ENCODE measurements around the gene QRICH1. TPM values are rescaled to one million over a fixed set of nuclear protein-coding genes. Genes with fewer than 3 reads are reported as not detected.
A peak's percentile ranks its signal among the peaks of the same experiment; 100 is the strongest.

QRICH1 gene
- total RNA-seq, 1 donor from 2014 or later: 77.5 TPM

GRCh38 chr3:49133226-49133951 lies 39.5 kb upstream of the QRICH1 start:
- no peak for DNase-seq (ENCODE audit: low spot score)
- peak overlapping the region; percentile 91 for H3K27ac Mint-ChIP-seq (ENCODE audit: unreplicated experiment)
- H3K4me3 Mint-ChIP-seq (ENCODE audit: unreplicated experiment): peak overlapping the region; percentile 92
- no peaks in the 10 kb centered on the region for H3K9me3 Mint-ChIP-seq (ENCODE audit: low read depth)
- peaks cover 12% of the 10 kb centered on the region for H3K36me3 Mint-ChIP-seq (ENCODE audit: low read depth)
- H3K4me1 Mint-ChIP-seq (ENCODE audit: low read depth): peaks cover 32% of the 10 kb centered on the region
- H3K27me3 Mint-ChIP-seq (ENCODE audit: low read depth): peaks cover 2% of the 10 kb centered on the region
- peak; percentile 5 for TF ChIP-seq CTCF (IDR thresholded peaks at IDR 0.05)

- Mint-ChIP-seq H3K4me1 (ENCODE audit: low read depth) (peaks cover 32% of the 10 kb centered on the region), H3K27ac (ENCODE audit: unreplicated experiment) (peak within 1 kb of the TSS; percentile 91), H3K27me3 (ENCODE audit: low read depth) (peaks cover 2% of the 10 kb centered on the region), H3K9me3 (ENCODE audit: low read depth) (no peaks in the 10 kb centered on the region), H3K36me3 (ENCODE audit: low read depth) (peaks cover 16% of the 10 kb centered on the region), H3K4me3 (ENCODE audit: unreplicated experiment) (peak within 1 kb of the TSS; percentile 92)
- DNase-seq (ENCODE audit: low spot score): no peak
- TF ChIP-seq CTCF (IDR thresholded peaks at IDR 0.05): peak; percentile 43
These were observed 38.8 kb upstream of the QRICH1 start, which contains the start of gene LAMB2 for GRCh38 chr3:49132437-49133225. TSS of gene LAMB2 (minus strand) at chr3:49133050. CDS start at chr3:49132867, 183 bp downstream.

- Mint-ChIP-seq H3K9me3 (ENCODE audit: low read depth) (no peaks in the 10 kb centered on the region), H3K27me3 (ENCODE audit: low read depth) (no peaks in the 10 kb centered on the region), H3K27ac (ENCODE audit: unreplicated experiment) (peak overlapping the region; percentile 91), H3K4me3 (ENCODE audit: unreplicated experiment) (peak overlapping the region; percentile 92), H3K4me1 (ENCODE audit: low read depth) (peaks cover 32% of the 10 kb centered on the region), H3K36me3 (ENCODE audit: low read depth) (peaks cover 16% of the 10 kb centered on the region)
- no peak for DNase-seq (ENCODE audit: low spot score)
- no peak for TF ChIP-seq CTCF (IDR thresholded peaks at IDR 0.05)
These were observed 38.2 kb upstream of the QRICH1 start for GRCh38 chr3:49132073-49132436.

- no peak overlapping the region for H3K27ac Mint-ChIP-seq (ENCODE audit: unreplicated experiment)
- peaks cover 18% of the 10 kb centered on the region for H3K36me3 Mint-ChIP-seq (ENCODE audit: low read depth)
- no peak for TF ChIP-seq CTCF (IDR thresholded peaks at IDR 0.05)
- peaks cover 32% of the 10 kb centered on the region for H3K4me1 Mint-ChIP-seq (ENCODE audit: low read depth)
- no peaks in the 10 kb centered on the region for H3K9me3 Mint-ChIP-seq (ENCODE audit: low read depth)
- peak overlapping the region; percentile 92 for H3K4me3 Mint-ChIP-seq (ENCODE audit: unreplicated experiment)
- H3K27me3 Mint-ChIP-seq (ENCODE audit: low read depth): no peaks in the 10 kb centered on the region
- DNase-seq (ENCODE audit: low spot score): no peak
These were observed 37.7 kb upstream of the QRICH1 start for GRCh38 chr3:49131576-49131975.

GRCh38 chr3:49131040-49131439 lies 37.2 kb upstream of the QRICH1 start:
- Mint-ChIP-seq H3K4me1 (ENCODE audit: low read depth) (peaks cover 32% of the 10 kb centered on the region), H3K4me3 (ENCODE audit: unreplicated experiment) (peak overlapping the region; percentile 92), H3K27me3 (ENCODE audit: low read depth) (no peaks in the 10 kb centered on the region), H3K27ac (ENCODE audit: unreplicated experiment) (no peak overlapping the region), H3K36me3 (ENCODE audit: low read depth) (peaks cover 19% of the 10 kb centered on the region), H3K9me3 (ENCODE audit: low read depth) (no peaks in the 10 kb centered on the region)
- no peak for TF ChIP-seq CTCF (IDR thresholded peaks at IDR 0.05)
- DNase-seq (ENCODE audit: low spot score): no peak

Measured in chondrocyte (in vitro differentiated cells).